AG09319 (cell line): Measurements from ENCODE around the gene PRKG2.
A peak's percentile ranks its signal among the peaks of the same experiment; 100 is the strongest.

Experiments used
- DNase-seq: peaks from one replicate; pipeline ENCODE4 v3.0.0-alpha.2; 2010; ENCODE audit warnings: low read depth; ENCODE audit errors: extremely low read depth
- TF ChIP-seq, protein P1 (sequence below): IDR thresholded peaks from 2 replicates; pipeline ENCODE4 v1.5.1; 2011; ENCODE audit warnings: low read depth, mild to moderate bottlenecking, inconsistent platforms, low read length, moderate library complexity

PRKG2 gene

DNA sequence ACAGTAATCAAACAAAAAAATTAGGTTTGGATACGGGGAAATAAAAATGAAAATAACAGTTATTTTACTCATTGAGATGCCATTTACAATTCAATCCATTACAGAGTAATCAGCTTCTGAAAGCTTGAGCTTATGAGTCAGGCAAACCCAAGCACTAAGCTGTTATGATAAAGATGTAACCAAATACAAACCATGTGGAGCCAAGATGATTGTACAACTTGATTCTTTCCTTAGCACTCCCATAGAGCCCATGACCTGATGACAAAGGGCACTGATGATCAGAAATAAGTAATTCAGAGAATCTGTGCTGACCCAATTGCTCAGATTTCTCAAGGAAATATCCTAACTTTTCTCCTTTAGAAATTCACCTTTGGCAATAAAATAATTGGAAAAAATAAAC is 40.5 kb upstream of the PRKG2 start:
- TF ChIP-seq, protein P1, sequence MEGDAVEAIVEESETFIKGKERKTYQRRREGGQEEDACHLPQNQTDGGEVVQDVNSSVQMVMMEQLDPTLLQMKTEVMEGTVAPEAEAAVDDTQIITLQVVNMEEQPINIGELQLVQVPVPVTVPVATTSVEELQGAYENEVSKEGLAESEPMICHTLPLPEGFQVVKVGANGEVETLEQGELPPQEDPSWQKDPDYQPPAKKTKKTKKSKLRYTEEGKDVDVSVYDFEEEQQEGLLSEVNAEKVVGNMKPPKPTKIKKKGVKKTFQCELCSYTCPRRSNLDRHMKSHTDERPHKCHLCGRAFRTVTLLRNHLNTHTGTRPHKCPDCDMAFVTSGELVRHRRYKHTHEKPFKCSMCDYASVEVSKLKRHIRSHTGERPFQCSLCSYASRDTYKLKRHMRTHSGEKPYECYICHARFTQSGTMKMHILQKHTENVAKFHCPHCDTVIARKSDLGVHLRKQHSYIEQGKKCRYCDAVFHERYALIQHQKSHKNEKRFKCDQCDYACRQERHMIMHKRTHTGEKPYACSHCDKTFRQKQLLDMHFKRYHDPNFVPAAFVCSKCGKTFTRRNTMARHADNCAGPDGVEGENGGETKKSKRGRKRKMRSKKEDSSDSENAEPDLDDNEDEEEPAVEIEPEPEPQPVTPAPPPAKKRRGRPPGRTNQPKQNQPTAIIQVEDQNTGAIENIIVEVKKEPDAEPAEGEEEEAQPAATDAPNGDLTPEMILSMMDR: no peak
- peak; percentile 60 for DNase-seq

DNA sequence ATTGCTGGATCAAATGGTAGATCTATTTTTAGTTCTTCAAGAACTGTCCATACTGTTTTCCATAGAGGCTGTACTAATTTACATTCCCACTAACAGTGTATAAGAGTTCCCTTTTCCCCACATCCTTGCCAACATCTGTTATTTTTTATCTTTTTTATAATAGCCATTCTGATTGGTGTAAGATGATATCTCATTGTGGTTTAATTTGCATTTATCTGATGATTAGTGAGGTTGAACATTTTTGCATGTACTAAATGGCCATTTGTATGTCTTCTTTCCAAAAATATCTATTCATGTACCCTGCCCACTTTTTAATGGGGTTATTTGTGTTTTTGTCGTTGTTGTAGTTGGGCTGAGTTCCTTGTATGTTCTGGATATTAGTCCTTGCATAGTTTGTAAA is 35.4 kb upstream of the PRKG2 start:
- TF ChIP-seq, protein P1: no peak
- no peak for DNase-seq

DNA sequence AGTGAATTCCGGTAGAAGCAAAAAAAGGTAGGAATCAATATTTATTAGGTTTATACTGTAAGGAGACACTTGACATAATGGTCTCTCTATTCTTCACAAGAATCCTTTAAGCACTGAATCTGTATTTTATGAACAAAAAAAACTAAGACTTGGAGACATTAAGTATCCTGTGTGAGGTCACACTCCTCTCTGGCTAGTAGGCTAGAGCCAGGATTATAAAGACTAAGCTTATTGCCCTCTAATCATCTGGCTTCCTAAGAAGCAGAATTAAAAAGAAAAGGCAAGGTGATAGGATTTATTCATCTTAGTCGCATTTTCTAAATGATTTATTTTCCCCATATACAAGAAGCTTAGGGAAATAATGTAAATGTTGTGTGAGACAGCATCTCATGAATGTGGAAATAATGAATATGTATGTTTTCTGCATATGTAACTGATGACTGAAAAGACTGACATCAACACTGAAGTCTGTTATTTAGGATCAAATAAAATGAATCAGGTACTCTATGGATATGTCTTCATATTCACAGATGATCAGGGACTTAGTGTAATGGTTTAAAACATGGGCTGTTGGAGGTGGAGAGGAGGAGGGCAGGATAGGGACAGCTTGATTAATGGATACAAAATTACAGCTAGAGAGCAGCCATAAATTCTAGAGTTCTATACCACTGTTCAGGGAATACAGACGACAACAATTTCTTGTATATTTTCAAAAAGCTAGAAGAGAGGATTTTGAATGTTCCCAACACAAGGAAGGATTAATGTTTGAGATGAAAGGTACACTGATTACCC is 30.4 kb upstream of the PRKG2 start:
- no peak for DNase-seq
- TF ChIP-seq, protein P1: no peak

DNA sequence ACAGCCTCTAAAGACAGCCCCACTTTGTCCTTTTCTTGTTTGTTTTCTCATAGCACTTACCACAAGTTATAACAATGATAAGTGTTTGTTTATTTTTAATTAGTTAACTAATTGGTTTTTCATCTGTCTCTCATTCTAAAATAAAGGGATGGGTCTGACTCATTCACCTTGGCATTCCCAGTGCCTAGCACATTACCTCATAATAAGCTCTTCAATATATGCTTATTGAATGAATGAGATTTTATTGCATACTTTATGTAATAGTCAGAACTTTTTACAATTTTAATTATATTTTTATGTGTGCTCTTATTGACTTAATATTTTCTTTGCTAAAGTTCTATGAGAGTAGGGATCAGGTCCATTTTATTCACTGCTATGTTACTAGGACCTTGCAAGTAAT is 22.8 kb upstream of the PRKG2 start:
- DNase-seq: no peak
- TF ChIP-seq, protein P1: no peak

DNA sequence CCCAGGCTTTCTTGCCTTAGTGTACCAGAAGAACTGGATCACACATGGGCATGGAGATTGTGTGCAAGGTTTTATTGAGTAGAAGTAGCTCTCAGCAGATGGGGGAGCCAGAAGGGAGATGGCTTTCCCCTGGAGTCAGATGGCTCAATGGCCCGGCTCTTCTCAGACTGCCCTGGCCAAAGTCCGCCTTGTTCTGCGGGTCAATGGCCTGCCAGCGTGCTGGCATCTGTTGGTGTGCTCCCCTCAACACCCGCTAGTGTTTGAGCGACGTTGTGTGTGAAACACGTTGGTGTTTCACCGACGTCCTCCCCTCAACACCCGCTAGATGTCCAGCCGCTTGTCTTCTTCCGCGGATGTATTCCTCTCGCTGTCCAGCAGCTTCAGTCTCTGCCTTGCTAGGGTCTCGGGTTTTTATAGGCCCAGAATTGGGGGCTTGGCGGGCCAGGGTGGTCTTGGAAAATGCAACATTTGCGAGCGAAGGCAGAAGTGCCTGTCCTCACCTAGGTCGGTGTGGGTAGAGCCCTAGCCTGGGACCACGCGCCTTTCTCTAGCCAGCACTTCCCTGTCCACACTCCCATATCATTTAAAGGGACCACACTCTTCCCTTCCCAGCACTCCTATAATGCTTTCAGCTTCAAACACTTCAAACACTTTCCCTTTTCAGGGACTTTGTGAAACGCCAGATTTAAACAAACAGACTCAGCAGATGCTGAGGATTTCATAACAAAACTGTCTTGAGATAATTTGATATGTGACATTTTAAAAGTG is 21.1 kb upstream of the PRKG2 start:
- no peak for DNase-seq
- TF ChIP-seq, protein P1: no peak

DNA sequence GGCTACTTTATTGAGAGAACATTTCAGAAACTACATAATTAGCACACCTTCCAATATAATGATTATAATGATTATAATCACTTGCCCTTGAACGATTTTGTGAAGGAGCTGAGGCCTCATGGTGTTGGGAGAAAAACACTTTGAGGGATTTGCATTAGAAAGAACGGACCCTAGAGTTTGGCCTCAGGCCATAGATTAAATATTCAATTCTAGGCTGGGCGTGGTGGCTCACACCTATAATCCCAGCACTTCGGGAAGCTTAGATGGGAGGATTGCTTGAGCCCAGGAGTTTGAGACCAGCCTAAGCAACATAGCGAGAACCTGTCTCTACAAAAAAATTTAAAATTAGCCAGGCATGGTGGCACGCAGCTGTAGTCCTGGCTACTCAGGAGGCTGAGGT is 12.9 kb upstream of the PRKG2 start:
- TF ChIP-seq, protein P1: no peak
- DNase-seq: no peak

DNA sequence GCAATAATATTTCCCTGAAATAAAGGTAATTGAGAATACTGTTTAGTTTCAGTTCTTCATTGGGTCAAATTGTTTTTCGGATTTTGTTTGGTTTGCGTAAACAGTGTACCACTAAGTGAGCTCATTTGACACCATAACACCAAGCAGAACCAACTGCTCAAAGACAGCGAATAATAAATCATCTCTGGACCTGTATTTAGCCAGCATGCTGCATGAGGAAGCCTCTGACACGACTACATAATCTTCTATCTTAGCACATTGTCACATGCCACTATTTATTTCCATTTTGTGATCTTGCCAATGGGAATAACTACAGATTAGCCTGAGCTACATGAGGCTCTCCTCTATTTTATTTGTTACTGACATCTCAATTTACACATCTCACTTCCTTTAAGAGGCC is 12.1 kb upstream of the PRKG2 start:
- TF ChIP-seq, protein P1: no peak
- no peak for DNase-seq
